SH-SY5Y (cell line): ENCODE data around the gene NBEAL2.

Experiments used
- GATA2 ChIP-seq: IDR thresholded peaks from 2 replicates; pipeline ENCODE4 v1.6.1; 2011; ENCODE audit warnings: mild to moderate bottlenecking, low read depth, low read length
- GATA3 ChIP-seq: IDR thresholded peaks from 2 replicates; pipeline ENCODE4 v1.6.1; 2011; ENCODE audit warnings: low read depth, mild to moderate bottlenecking, low read length, moderate library complexity

NBEAL2 gene

GRCh38 chr3:46978985-46979944, at the start of gene NBEAL2:
Gene NBEAL2, plus strand, starts transcription at chr3:46979666. Its CDS starts 196 bp downstream, at chr3:46979862.
- TF ChIP-seq GATA2 (no peak), GATA3 (no peak)

GRCh38 chr3:46930166-46930944, 49.1 kb upstream of the NBEAL2 start:
- TF ChIP-seq GATA3 (no peak), GATA2 (no peak)

- TF ChIP-seq GATA2: no peak
- no peak for TF ChIP-seq GATA3
Observed at GRCh38 chr3:46930945-46931403, 48.5 kb upstream of the NBEAL2 start.

GRCh38 chr3:46931631-46932331, 47.7 kb upstream of the NBEAL2 start:
- TF ChIP-seq GATA3: no peak
- no peak for TF ChIP-seq GATA2

- TF ChIP-seq GATA3 (no peak), GATA2 (no peak)
Observed at GRCh38 chr3:46932455-46933225, 46.8 kb upstream of the NBEAL2 start.

GRCh38 chr3:46933261-46933660, 46.2 kb upstream of the NBEAL2 start:
- TF ChIP-seq GATA2 (no peak), GATA3 (no peak)

- TF ChIP-seq GATA3: no peak
- no peak for TF ChIP-seq GATA2
Observed at GRCh38 chr3:46934072-46934471, 45.4 kb upstream of the NBEAL2 start.

GRCh38 chr3:46934498-46935167, 44.8 kb upstream of the NBEAL2 start:
- TF ChIP-seq GATA2: no peak

- TF ChIP-seq GATA2: no peak
- no peak for TF ChIP-seq GATA3
Observed at GRCh38 chr3:46935168-46935858, 44.2 kb upstream of the NBEAL2 start.

- TF ChIP-seq GATA2 (no peak), GATA3 (no peak)
Observed at GRCh38 chr3:46935989-46936558, 43.4 kb upstream of the NBEAL2 start.

- no peak for TF ChIP-seq GATA3
- TF ChIP-seq GATA2: no peak
Observed at GRCh38 chr3:46936733-46937250, 42.7 kb upstream of the NBEAL2 start.

GRCh38 chr3:46938118-46938517, 41.3 kb upstream of the NBEAL2 start:
- TF ChIP-seq GATA3: no peak
- TF ChIP-seq GATA2: no peak
